ENCODE data around the gene EXOC3.
A peak's percentile ranks its signal among the peaks of the same experiment; 100 is the strongest.

Gene EXOC3

GRCh38 chr5:442335-443238, at the start of gene EXOC3:
Gene EXOC3 (plus strand): TSS chr5:443176. CDS start chr5:446206, 3,030 bp downstream.
- ChIA-PET POLR2A (interaction anchor here (1.0 to 1.9 kb wide), 2 partner anchors 28 to 170 kb away, joined by 3 to 13 read pairs; no protein-coding TSS in a partner anchor), CTCF (interaction anchor here (0.7 kb wide), 1 partner anchor 180 kb away, joined by 4 read pairs; no protein-coding TSS in a partner anchor)
- TF ChIP-seq ZNF384 (IDR thresholded peaks at IDR 0.05) (no peak), SUZ12 (IDR thresholded peaks at IDR 0.05) (no peak), PKNOX1 (IDR thresholded peaks at IDR 0.05) (no peak), FOXA1 (IDR thresholded peaks at IDR 0.05) (no peak), HDGF (IDR thresholded peaks at IDR 0.05; ENCODE audit: borderline replicate concordance) (no peak), LEF1 (IDR thresholded peaks at IDR 0.05; ENCODE audit: borderline replicate concordance) (no peak), ELF4 (IDR thresholded peaks at IDR 0.05) (peak; percentile 58; the same call in 1 of the 2 replicates), L3MBTL2 (conservative IDR thresholded peaks at IDR 0.05) (peak; percentile 90), CTBP1 (IDR thresholded peaks at IDR 0.05; ENCODE audit: borderline replicate concordance) (no peak), FOXM1 (IDR thresholded peaks at IDR 0.05; ENCODE audit: borderline replicate concordance) (no peak), NFRKB (IDR thresholded peaks at IDR 0.05) (no peak), TARDBP (IDR thresholded peaks at IDR 0.05) (no peak), FOXK2 (IDR thresholded peaks at IDR 0.05) (no peak), SP1 (IDR thresholded peaks at IDR 0.05) (no peak), BHLHE40 (IDR thresholded peaks at IDR 0.05; ENCODE audit: borderline replicate concordance) (no peak)
- DNase-seq (ENCODE audit: extremely low spot score) = peak; percentile 94

- no peak for TF ChIP-seq TARDBP (IDR thresholded peaks at IDR 0.05)
- TF ChIP-seq SUZ12 (IDR thresholded peaks at IDR 0.05) = no peak
- TF ChIP-seq BHLHE40 (IDR thresholded peaks at IDR 0.05; ENCODE audit: borderline replicate concordance) = no peak
- no peak for TF ChIP-seq ELF4 (IDR thresholded peaks at IDR 0.05)
- TF ChIP-seq ZNF384 (IDR thresholded peaks at IDR 0.05) = no peak
- TF ChIP-seq L3MBTL2 (conservative IDR thresholded peaks at IDR 0.05) = no peak
- TF ChIP-seq ARNT (IDR thresholded peaks at IDR 0.05) = no peak
- TF ChIP-seq HDGF (IDR thresholded peaks at IDR 0.05; ENCODE audit: borderline replicate concordance) = no peak
- TF ChIP-seq CTBP1 (IDR thresholded peaks at IDR 0.05; ENCODE audit: borderline replicate concordance) = no peak
- TF ChIP-seq FOXK2 (IDR thresholded peaks at IDR 0.05) = no peak
- POLR2A ChIA-PET = interaction anchor here (1.4 kb wide), 1 partner anchor 20 kb away, joined by 8 read pairs; no protein-coding TSS in a partner anchor
- CTCF ChIA-PET = interaction anchor here (0.9 kb wide), 1 partner anchor 13 kb away, joined by 5 read pairs; no protein-coding TSS in a partner anchor
- DNase-seq (ENCODE audit: extremely low spot score) = no peak
Observed at GRCh38 chr5:393846-394275, 49.1 kb upstream of the EXOC3 start.

- POLR2A ChIA-PET = interaction anchor here (1.1 to 1.4 kb wide), 2 partner anchors 20 kb away, joined by 3 to 8 read pairs; no protein-coding TSS in a partner anchor
- TF ChIP-seq NFRKB (IDR thresholded peaks at IDR 0.05) (no peak), LEF1 (IDR thresholded peaks at IDR 0.05; ENCODE audit: borderline replicate concordance) (no peak), CTBP1 (IDR thresholded peaks at IDR 0.05; ENCODE audit: borderline replicate concordance) (no peak), FOXM1 (IDR thresholded peaks at IDR 0.05; ENCODE audit: borderline replicate concordance) (no peak), FOXA1 (IDR thresholded peaks at IDR 0.05) (no peak), TARDBP (IDR thresholded peaks at IDR 0.05) (no peak), HDGF (IDR thresholded peaks at IDR 0.05; ENCODE audit: borderline replicate concordance) (no peak), FOXK2 (IDR thresholded peaks at IDR 0.05) (no peak)
- CTCF ChIA-PET = interaction anchor here (1.5 kb wide), 1 partner anchor 20 kb away, joined by 5 read pairs; no protein-coding TSS in a partner anchor
- DNase-seq (ENCODE audit: extremely low spot score) = no peak
Observed at GRCh38 chr5:394671-395155, 48.3 kb upstream of the EXOC3 start.

- no peak for DNase-seq (ENCODE audit: extremely low spot score)
- CTCF ChIA-PET = interaction anchor here (1.5 kb wide), 1 partner anchor 19 kb away, joined by 5 read pairs; no protein-coding TSS in a partner anchor
- POLR2A ChIA-PET = interaction anchor here (1.1 kb wide), 1 partner anchor 19 kb away, joined by 3 read pairs; no protein-coding TSS in a partner anchor
- TF ChIP-seq SUZ12 (IDR thresholded peaks at IDR 0.05) (no peak), L3MBTL2 (conservative IDR thresholded peaks at IDR 0.05) (no peak), BHLHE40 (IDR thresholded peaks at IDR 0.05; ENCODE audit: borderline replicate concordance) (no peak), NFRKB (IDR thresholded peaks at IDR 0.05) (no peak), HDGF (IDR thresholded peaks at IDR 0.05; ENCODE audit: borderline replicate concordance) (no peak), ZNF384 (IDR thresholded peaks at IDR 0.05) (no peak), TARDBP (IDR thresholded peaks at IDR 0.05) (no peak), FOXM1 (IDR thresholded peaks at IDR 0.05; ENCODE audit: borderline replicate concordance) (no peak), FOXA1 (IDR thresholded peaks at IDR 0.05) (no peak), FOXK2 (IDR thresholded peaks at IDR 0.05) (no peak), LEF1 (IDR thresholded peaks at IDR 0.05; ENCODE audit: borderline replicate concordance) (no peak), PKNOX1 (IDR thresholded peaks at IDR 0.05) (no peak), ELF4 (IDR thresholded peaks at IDR 0.05) (no peak), ARNT (IDR thresholded peaks at IDR 0.05) (no peak), SP1 (IDR thresholded peaks at IDR 0.05) (no peak), CTBP1 (IDR thresholded peaks at IDR 0.05; ENCODE audit: borderline replicate concordance) (no peak)
Observed at GRCh38 chr5:395156-395920, 47.6 kb upstream of the EXOC3 start.

GRCh38 chr5:395921-396530, 47.0 kb upstream of the EXOC3 start:
- no peak for TF ChIP-seq FOXK2 (IDR thresholded peaks at IDR 0.05)
- no peak for TF ChIP-seq L3MBTL2 (conservative IDR thresholded peaks at IDR 0.05)
- TF ChIP-seq NFRKB (IDR thresholded peaks at IDR 0.05) = no peak
- no peak for TF ChIP-seq TARDBP (IDR thresholded peaks at IDR 0.05)
- TF ChIP-seq PKNOX1 (IDR thresholded peaks at IDR 0.05) = no peak
- TF ChIP-seq ZNF384 (IDR thresholded peaks at IDR 0.05) = no peak
- TF ChIP-seq CTBP1 (IDR thresholded peaks at IDR 0.05; ENCODE audit: borderline replicate concordance) = no peak
- no peak for TF ChIP-seq ELF4 (IDR thresholded peaks at IDR 0.05)
- no peak for TF ChIP-seq ARNT (IDR thresholded peaks at IDR 0.05)
- no peak for TF ChIP-seq BHLHE40 (IDR thresholded peaks at IDR 0.05; ENCODE audit: borderline replicate concordance)
- no peak for TF ChIP-seq FOXM1 (IDR thresholded peaks at IDR 0.05; ENCODE audit: borderline replicate concordance)
- no peak for TF ChIP-seq FOXA1 (IDR thresholded peaks at IDR 0.05)
- no peak for TF ChIP-seq LEF1 (IDR thresholded peaks at IDR 0.05; ENCODE audit: borderline replicate concordance)
- no peak for TF ChIP-seq SP1 (IDR thresholded peaks at IDR 0.05)
- TF ChIP-seq HDGF (IDR thresholded peaks at IDR 0.05; ENCODE audit: borderline replicate concordance) = no peak
- TF ChIP-seq SUZ12 (IDR thresholded peaks at IDR 0.05) = no peak
- ChIA-PET POLR2A (interaction anchor here (1.1 kb wide), 1 partner anchor 18 kb away, joined by 3 read pairs; no protein-coding TSS in a partner anchor), CTCF (interaction anchor here (1.5 kb wide), 1 partner anchor 18 kb away, joined by 5 read pairs; no protein-coding TSS in a partner anchor)
- DNase-seq (ENCODE audit: extremely low spot score) = no peak
